HPDE6-E6E7 (cell line): ENCODE measurements around the gene FARP1.

ENCODE experiments used
- DNase-seq: peaks from one replicate; pipeline ENCODE4 v3.0.0; 2011; ENCODE audit warnings: missing footprints; ENCODE audit errors: extremely low spot score

FARP1 gene, protein sequence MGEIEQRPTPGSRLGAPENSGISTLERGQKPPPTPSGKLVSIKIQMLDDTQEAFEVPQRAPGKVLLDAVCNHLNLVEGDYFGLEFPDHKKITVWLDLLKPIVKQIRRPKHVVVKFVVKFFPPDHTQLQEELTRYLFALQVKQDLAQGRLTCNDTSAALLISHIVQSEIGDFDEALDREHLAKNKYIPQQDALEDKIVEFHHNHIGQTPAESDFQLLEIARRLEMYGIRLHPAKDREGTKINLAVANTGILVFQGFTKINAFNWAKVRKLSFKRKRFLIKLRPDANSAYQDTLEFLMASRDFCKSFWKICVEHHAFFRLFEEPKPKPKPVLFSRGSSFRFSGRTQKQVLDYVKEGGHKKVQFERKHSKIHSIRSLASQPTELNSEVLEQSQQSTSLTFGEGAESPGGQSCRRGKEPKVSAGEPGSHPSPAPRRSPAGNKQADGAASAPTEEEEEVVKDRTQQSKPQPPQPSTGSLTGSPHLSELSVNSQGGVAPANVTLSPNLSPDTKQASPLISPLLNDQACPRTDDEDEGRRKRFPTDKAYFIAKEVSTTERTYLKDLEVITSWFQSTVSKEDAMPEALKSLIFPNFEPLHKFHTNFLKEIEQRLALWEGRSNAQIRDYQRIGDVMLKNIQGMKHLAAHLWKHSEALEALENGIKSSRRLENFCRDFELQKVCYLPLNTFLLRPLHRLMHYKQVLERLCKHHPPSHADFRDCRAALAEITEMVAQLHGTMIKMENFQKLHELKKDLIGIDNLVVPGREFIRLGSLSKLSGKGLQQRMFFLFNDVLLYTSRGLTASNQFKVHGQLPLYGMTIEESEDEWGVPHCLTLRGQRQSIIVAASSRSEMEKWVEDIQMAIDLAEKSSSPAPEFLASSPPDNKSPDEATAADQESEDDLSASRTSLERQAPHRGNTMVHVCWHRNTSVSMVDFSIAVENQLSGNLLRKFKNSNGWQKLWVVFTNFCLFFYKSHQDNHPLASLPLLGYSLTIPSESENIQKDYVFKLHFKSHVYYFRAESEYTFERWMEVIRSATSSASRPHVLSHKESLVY

GRCh38 chr13:98142380-98143156 is at the start of gene FARP1:
TSS of gene FARP1 (plus strand) at chr13:98143094. CDS start at chr13:98213243, 70,149 bp downstream.
- DNase-seq = peak; percentile 70

- DNase-seq = no peak
Observed at GRCh38 chr13:98094678-98095266, 48.1 kb upstream of the FARP1 start.

DNA sequence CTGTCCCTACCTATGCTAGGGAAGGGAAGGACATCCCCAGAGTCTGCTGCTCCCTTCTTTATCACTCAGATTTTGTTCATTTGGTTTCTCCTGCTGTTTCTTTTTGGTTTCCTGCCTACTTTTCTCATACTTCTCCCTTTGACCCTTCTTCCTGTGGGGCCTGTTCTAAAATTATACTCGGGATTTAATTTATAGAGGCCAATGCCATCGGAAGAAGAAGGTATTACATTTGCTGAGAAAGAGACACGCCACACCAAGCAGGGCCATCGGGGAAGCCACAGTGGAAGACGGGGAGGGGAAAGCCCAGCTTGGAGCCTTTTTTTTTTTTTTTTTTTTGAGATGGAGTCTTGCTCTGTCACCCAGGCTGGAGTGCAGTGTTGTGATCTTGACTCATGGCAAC is 46.8 kb upstream of the FARP1 start:
- no peak for DNase-seq

DNA sequence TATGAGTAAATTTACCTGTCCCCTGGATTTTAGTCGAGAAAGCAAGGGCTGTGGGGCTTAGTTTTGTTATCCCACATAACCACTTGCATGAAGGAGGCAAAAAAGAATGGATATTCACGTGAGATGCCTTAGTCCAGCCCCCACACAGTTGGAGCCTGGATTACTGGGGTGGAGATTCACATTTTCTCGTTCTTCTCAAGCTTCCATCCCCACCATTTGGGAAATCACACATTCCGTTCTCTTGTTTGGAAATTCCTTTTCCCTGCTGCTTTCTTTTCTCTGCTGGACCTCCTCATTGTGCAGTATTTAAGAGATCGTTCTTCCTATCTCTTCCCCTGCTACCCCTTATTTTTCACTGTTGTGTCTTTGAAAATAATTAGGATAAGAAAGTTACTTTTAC is 45.1 kb upstream of the FARP1 start:
- no peak for DNase-seq

- DNase-seq = no peak
Observed at GRCh38 chr13:98098516-98098915, 44.4 kb upstream of the FARP1 start.

DNA sequence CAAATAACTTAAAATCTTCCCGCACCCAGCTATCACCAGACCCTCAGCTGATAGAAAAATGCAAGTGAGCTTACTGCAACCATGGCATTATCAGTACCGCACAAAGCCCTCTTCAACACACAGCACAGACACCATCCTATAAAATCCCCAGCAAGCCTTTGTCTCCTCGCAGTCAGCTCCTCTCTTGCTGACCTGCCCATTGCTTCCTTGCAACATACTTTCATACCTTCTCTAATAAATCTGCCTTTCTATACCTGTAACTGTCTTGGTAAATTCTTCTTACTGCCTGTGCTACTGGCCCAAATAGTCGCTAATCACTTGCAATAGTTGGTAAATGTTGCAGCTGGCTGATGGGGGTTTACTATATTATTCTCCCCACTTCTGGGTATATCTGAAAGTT is 43.3 kb upstream of the FARP1 start:
- no peak for DNase-seq

- DNase-seq = no peak
Observed at GRCh38 chr13:98100481-98100880, 42.4 kb upstream of the FARP1 start.

GRCh38 chr13:98103531-98103930 is 39.4 kb upstream of the FARP1 start:
- no peak for DNase-seq

DNA sequence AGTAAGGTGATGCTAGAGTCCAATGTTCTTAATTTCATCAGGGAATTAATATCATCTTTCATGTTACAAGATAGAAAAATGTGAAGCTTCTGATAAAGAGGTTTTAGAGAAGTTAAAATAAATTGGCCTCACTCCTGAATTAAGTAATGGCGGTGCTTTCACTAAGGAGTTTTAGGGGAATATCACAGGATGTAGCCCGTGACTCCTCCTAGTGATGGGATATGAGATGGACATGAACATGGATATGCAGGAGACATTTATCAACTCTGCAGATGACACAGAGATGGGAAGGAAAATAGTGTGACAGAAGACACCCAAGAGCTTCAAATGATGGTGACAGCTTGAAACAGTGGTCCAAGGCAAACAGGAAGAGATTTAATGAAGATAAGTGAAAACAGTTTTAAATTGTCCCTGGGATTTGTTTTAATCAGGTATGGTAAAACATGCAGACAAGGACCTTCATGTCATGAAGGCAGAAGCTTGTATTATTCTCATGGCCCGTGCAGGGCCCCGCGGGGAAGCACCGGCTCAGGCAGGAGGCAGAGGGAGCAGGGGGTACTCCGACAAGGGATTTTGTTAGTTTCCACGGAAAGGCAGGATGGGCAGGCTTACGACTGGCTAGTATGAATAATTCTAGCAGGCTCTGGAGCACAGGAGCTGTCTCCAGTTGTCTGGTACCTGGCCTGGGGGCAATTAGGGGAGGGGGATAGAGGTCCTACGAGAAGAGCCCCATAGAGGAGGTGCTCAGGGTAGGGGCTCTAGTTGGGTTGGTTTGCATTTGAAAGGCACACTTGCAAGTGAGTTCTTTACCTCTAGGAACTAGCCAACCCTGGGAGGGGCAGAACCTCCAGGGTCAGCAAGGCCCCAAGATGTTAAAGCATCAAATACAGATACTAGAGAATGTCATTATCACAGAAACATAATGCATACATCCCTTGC is 38.7 kb upstream of the FARP1 start:
- DNase-seq = no peak

DNA sequence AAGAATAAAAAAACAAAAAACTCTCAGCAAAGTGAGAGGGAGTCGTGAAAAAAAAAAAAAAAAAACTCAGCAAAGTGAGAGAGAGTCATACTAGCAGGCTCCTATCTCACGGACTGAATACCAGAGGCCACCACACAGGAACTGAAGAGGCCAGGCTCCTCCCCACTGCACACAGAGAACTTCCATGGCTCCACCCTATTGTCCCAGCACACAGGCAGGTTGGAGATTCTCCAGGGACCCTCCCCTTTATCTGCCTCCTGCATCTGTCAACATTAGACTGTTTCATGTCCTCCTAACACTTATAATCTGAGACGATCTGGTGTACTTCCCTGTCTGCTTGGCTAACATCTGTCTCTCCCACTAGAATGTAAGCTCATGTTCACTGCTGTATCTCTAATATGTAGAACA is 37.0 kb upstream of the FARP1 start:
- DNase-seq = no peak

- DNase-seq = no peak
Observed at GRCh38 chr13:98108341-98108740, 34.6 kb upstream of the FARP1 start.

GRCh38 chr13:98109226-98109853 is 33.6 kb upstream of the FARP1 start:
- no peak for DNase-seq

GRCh38 chr13:98110749-98111148 is 32.1 kb upstream of the FARP1 start:
- no peak for DNase-seq

DNA sequence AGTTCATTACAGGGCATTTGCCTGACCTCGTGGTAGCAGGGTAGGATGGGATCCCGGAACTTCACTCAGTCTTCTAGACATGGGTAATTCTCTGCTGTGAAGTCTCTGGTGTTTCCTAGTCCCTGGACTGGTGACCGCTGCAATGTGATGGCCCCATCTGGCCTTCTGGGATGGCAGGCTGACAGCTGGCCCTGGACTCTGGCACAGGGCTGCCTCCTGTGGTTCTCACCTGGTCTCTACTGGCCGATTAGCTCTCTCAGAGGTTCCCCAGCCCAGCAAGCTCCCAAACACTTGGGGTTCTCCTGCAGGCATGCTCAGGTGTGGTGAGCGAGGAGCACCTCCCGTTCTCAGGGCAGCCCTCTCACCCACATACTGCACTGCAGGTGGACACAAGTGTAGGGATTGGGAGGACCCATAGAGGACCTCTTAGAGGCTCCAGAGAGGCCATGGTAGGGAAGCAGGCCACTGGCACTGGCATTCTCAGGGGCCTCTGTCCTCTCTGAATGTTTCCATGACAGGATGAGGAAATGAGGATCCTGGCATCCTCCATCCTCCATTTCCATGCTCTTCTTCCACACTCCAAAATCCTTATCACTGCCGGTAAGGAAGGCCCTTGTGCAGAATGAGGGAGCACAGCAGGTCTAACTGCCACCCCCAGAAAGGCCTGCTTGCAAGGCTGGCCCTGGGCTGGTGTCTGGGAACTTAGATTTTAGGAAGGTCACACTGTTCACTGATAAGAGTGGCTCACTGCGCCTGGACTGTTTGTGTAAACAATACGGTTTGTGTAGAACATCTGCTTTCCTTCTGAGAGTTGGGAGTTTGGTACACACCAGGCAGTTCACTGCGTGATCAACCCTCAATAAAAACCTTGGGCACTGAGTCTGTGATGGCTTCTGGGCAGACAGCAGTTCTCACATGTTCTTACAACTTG is 31.5 kb upstream of the FARP1 start:
- no peak for DNase-seq

- no peak for DNase-seq
Observed at GRCh38 chr13:98112456-98112855, 30.4 kb upstream of the FARP1 start.

GRCh38 chr13:98118865-98119264 is 24.0 kb upstream of the FARP1 start:
- no peak for DNase-seq

DNA sequence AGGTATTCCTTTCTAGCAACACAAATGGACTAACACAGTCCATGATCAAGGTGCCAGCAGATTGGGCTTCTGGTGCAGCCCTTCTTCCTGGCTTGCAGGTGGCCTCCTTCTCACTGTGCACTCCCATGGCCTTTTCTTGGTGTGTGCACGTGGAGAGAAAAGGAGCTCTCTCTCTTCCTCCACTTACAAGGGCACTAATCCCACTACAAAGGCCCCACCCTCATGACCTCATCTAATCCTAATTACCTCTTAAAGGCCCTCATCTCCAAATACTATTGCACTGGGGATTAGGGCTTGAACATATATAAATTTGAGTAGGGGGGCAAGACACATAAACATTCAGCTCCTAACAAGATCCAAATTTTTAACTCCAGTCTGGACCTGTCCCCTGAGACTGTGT is 19.7 kb upstream of the FARP1 start:
- DNase-seq = no peak

- no peak for DNase-seq
Observed at GRCh38 chr13:98129059-98129746, 13.7 kb upstream of the FARP1 start.
